ENCODE data around the gene FCGR1A. TPM values are rescaled to one million over a fixed set of nuclear protein-coding genes. Genes with fewer than 3 reads are reported as not detected.

Gene FCGR1A
- total RNA-seq, 1 donor from 2014 or later = 0.40 TPM

DNA sequence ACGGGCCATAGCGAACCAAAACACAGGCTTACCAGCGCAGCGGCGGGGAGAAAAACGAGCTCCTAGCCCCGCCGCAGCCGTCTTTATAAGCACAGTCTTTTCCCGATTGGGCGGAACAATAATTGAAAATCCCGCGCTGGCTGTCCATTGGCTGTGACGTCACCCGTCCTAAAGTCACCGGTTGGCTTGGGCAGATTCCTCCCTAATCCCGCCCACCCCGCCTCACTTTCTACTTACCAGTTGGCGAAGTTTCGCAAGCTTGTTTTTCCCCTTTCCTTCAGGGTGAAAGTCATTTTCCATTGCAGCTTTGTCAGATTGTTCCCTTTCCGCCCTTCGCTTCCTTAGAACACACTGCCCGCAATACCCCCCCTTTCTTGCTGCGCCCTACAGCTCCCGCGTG is 58.7 kb downstream of the FCGR1A start:
- ATAC-seq = peak; percentile 57

Other genes starting within 250 kb of the FCGR1A start
- not detected for gene PPIAL4C, start 198.8 kb upstream of the FCGR1A start, total RNA-seq
- 12.0 TPM for gene BOLA1, start 116.9 kb downstream of the FCGR1A start, total RNA-seq
- gene SV2A, start 135.2 kb downstream of the FCGR1A start, total RNA-seq = 0.20 TPM
- 36.5 TPM for gene SF3B4, start 145.1 kb downstream of the FCGR1A start, total RNA-seq
- 5.8 TPM for gene MTMR11, start 154.2 kb downstream of the FCGR1A start, total RNA-seq
- gene OTUD7B, start 228.0 kb downstream of the FCGR1A start, total RNA-seq = 11.8 TPM